OCI-LY7 (cell line): ENCODE results near the gene B4GALNT4. TPM values are rescaled to one million over a fixed set of nuclear protein-coding genes. Genes with fewer than 3 reads are reported as not detected.

Experiments
- BruUV-seq: library from RNA; stranded (reverse); fragments of 400-500 nt; replicated peaks from 2 replicates; lab custom pipeline; 2021; lab: Mats Ljungman, UMichigan
- CTCF ChIA-PET: fragments of 300-600 bp; sonication (Branson Sonifier 250); formaldehyde crosslinking; loops from one replicate; lab custom pipeline; 2022; ENCODE audit warnings: antibody characterized with exemption; ENCODE audit not compliant: unreplicated experiment; lab: Charles Lee
- POLR2A ChIA-PET: fragments of 300-600 bp; sonication (Branson Sonifier 250); formaldehyde crosslinking; loops from one replicate; lab custom pipeline; 2022; ENCODE audit warnings: antibody characterized with exemption; lab: Charles Lee
- DNase-seq: peaks from one replicate; pipeline ENCODE4 v3.0.0-alpha.2; 2015; ENCODE audit warnings: low spot score
- H2AFZ ChIP-seq: fragments of 200-600 bp; sonication (generic), shearing (Covaris generic); 2 replicates; pipeline ENCODE4 v1.6.1; 2014; ENCODE audit warnings: mild to moderate bottlenecking, antibody characterized with exemption, low read length, moderate library complexity
- H3K27ac ChIP-seq: fragments of 200-600 bp; sonication (generic); 2 replicates; pipeline ENCODE4 v1.5.1; 2014; ENCODE audit warnings: mixed run types, low read depth, mild to moderate bottlenecking, moderate library complexity, low read length, inconsistent platforms; ENCODE audit not compliant: poor library complexity, severe bottlenecking
- H3K36me3 ChIP-seq: fragments of 200-600 bp; sonication (generic); 2 replicates; pipeline ENCODE4 v1.6.1; 2014; ENCODE audit warnings: mild to moderate bottlenecking, antibody characterized with exemption, low read length, moderate library complexity, mixed read lengths; ENCODE audit not compliant: insufficient read depth
- H3K4me1 ChIP-seq: fragments of 200-600 bp; sonication (generic); 2 replicates; pipeline ENCODE4 v1.5.1; 2014; ENCODE audit warnings: mild to moderate bottlenecking, low read length; ENCODE audit not compliant: insufficient read depth, poor library complexity, severe bottlenecking
- H3K4me2 ChIP-seq: fragments of 200-600 bp; sonication (generic); 2 replicates; pipeline ENCODE4 v1.6.1; 2014; ENCODE audit warnings: mild to moderate bottlenecking, low read length
- H3K4me3 ChIP-seq: fragments of 200-600 bp; sonication (generic); 2 replicates; pipeline ENCODE4 v1.5.1; 2014; ENCODE audit warnings: mild to moderate bottlenecking, low read depth, low read length; ENCODE audit not compliant: poor library complexity, severe bottlenecking
- H3K79me2 ChIP-seq: fragments of 200-600 bp; sonication (generic); 2 replicates; pipeline ENCODE4 v1.6.1; 2016; ENCODE audit warnings: low read depth, mild to moderate bottlenecking, low read length, moderate library complexity, mixed read lengths; ENCODE audit not compliant: insufficient read depth
- H3K9me2 ChIP-seq: fragments of 200-600 bp; sonication (generic); 2 replicates; pipeline ENCODE4 v1.6.1; 2016; ENCODE audit warnings: mild to moderate bottlenecking, low read length, mixed read lengths; ENCODE audit not compliant: insufficient read depth
- H3K9me3 ChIP-seq: fragments of 200-600 bp; sonication (generic); 2 replicates; pipeline ENCODE4 v1.6.1; 2014; ENCODE audit warnings: mild to moderate bottlenecking, mixed run types, low read length, mixed read lengths
- H4K20me1 ChIP-seq: fragments of 200-600 bp; sonication (generic); 2 replicates; pipeline ENCODE4 v1.6.1; 2014; ENCODE audit warnings: mild to moderate bottlenecking, antibody characterized with exemption, low read length, moderate library complexity, mixed read lengths; ENCODE audit not compliant: insufficient read depth
- EZH2phosphoT487 ChIP-seq: fragments of 200-600 bp; sonication (generic); IDR thresholded peaks from 2 replicates; pipeline ENCODE4 v1.6.1; 2018; ENCODE audit warnings: low read depth, borderline replicate concordance, mild to moderate bottlenecking, mixed run types, antibody characterized with exemption, low read length, moderate library complexity, mixed read lengths
- intact Hi-C: fragments of 100-400 bp; cut with micrococcal nuclease; formaldehyde crosslinking; loops from one replicate; pipeline ENCODE4 v1.10.0; 2022; ENCODE audit not compliant: unreplicated experiment
- total RNA-seq, 2 experiments: library from RNA; depleted of rRNA in 1 of 2; stranded (reverse); fragments of >200 nt in 1 of 2; shearing (Covaris generic) in 1 of 2; gene quantifications; 2 replicates each; pipeline ENCODE4 v1.2.3, GENCODE V29; 2014 to 2022
- TF ChIP-seq, protein P1 (sequence below): fragments of 200-600 bp; sonication (generic); conservative IDR thresholded peaks from 2 replicates; pipeline ENCODE4 v1.5.1; 2014; ENCODE audit warnings: mild to moderate bottlenecking, antibody characterized with exemption, low read length, moderate library complexity, mixed read lengths

The B4GALNT4 gene
- total RNA-seq, 2 experiments from 2014 or later: not detected

DNA sequence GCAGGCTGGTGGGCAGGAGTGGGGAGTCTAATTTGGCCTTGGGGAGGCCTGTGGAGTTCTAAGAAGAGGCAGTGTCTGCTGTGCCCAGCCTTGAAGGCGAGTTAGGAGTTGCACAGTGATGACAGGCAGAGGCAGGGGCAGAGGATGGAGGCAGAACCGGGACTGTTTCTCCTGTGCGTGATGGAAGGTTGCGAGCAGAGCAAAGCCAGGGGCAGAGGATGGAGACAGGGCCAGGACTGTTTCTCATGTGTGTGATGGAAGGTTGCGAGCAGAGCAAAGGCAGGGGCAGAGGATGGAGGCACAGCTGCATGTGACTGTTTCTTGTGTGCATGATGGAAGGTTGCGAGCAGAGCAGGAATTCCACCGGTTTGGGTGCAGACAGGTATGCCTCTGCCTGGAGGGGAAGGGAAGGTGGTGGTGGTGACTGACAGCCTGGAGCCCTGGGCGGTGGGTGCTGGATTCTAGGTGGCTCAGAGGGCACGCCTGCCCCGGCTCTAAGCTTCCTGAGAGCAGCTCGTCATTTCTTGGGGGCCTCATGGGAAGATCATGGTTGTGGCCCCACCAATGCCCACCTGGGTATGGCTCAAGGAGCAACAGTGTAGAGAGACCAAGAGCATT, 8.7 kb downstream of the B4GALNT4 start:
- intact Hi-C loops: no loop called here
- Histone ChIP-seq H3K27ac (no peak overlapping the region), H4K20me1 (no peaks in the 10 kb centered on the region), H3K4me3 (no peak overlapping the region), H3K4me2 (no peak overlapping the region), H3K9me3 (no peaks in the 10 kb centered on the region), H3K9me2 (no peaks in the 10 kb centered on the region), H3K79me2 (no peaks in the 10 kb centered on the region), H3K36me3 (no peaks in the 10 kb centered on the region), H2AFZ (no peak overlapping the region), H3K4me1 (no peaks in the 10 kb centered on the region)
- no peak for DNase-seq
- CTCF ChIA-PET: no interaction called here
- no peak for TF ChIP-seq EZH2phosphoT487
- TF ChIP-seq, protein P1, sequence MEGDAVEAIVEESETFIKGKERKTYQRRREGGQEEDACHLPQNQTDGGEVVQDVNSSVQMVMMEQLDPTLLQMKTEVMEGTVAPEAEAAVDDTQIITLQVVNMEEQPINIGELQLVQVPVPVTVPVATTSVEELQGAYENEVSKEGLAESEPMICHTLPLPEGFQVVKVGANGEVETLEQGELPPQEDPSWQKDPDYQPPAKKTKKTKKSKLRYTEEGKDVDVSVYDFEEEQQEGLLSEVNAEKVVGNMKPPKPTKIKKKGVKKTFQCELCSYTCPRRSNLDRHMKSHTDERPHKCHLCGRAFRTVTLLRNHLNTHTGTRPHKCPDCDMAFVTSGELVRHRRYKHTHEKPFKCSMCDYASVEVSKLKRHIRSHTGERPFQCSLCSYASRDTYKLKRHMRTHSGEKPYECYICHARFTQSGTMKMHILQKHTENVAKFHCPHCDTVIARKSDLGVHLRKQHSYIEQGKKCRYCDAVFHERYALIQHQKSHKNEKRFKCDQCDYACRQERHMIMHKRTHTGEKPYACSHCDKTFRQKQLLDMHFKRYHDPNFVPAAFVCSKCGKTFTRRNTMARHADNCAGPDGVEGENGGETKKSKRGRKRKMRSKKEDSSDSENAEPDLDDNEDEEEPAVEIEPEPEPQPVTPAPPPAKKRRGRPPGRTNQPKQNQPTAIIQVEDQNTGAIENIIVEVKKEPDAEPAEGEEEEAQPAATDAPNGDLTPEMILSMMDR: no peak
- no TSS peak for BruUV-seq
- POLR2A ChIA-PET: no interaction called here

DNA sequence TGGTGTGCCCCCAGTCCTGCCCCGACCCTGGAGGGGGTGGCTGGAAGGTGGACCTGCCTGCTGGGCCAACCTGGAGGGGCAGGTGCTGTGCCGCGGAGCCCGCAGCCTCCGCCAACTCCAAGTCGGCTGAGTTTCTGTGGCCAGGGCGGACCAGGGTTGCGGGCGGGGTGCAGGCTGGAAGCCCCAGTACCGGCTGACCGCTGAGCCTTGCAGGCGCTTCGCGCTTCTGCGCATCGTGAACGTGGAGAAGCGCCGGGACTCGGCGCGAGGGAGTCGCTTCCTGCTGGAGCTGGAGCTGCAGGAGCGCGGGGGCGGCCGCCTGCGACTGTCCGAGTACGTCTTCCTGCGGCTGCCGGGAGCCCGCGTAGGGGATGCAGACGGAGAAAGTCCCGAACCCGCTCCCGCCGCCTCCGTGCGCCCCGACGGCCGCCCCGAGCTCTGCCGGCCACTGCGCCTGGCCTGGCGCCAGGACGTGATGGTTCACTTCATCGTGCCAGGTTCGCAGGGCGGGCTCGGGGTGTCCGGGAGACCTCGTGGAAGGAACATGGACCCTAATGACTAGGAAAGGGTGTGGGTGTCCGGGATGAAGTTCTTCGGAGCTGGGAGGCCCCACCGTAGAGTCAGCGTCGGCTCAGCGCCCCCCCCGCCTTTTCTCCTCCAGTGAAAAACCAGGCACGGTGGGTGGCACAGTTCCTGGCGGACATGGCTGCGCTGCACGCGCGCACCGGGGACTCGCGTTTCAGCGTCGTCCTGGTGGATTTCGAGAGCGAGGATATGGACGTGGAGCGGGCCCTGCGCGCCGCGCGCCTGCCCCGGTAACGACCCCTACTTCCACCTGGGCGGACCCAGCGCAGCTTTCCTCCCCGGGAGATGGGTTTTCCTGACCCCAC, 10.2 kb downstream of the B4GALNT4 start:
- Histone ChIP-seq H2AFZ (no peak overlapping the region), H3K27ac (no peak overlapping the region), H3K4me2 (no peak overlapping the region), H3K9me3 (no peaks in the 10 kb centered on the region), H3K9me2 (no peaks in the 10 kb centered on the region), H3K4me3 (no peak overlapping the region), H3K36me3 (no peaks in the 10 kb centered on the region), H3K4me1 (no peaks in the 10 kb centered on the region), H4K20me1 (no peaks in the 10 kb centered on the region), H3K79me2 (no peaks in the 10 kb centered on the region)
- CTCF ChIA-PET: no interaction called here
- TF ChIP-seq EZH2phosphoT487: no peak
- TF ChIP-seq, protein P1: no peak
- POLR2A ChIA-PET: no interaction called here
- DNase-seq: no peak
- BruUV-seq: no TSS peak
- intact Hi-C loops: no loop called here

DNA sequence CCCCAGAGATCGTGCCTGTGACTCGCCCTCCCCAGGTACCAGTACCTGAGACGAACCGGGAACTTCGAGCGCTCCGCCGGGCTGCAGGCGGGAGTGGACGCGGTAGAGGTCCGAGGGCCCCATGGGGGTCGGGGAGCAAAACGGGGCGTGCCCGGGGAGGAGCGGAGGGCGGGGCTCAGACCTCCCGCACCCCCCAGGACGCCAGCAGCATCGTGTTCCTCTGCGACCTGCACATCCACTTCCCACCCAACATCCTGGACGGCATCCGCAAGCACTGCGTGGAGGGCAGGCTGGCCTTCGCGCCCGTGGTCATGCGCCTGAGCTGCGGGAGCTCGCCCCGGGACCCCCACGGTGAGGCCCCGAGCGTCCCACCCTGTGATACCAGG, 10.8 kb downstream of the B4GALNT4 start:
- Histone ChIP-seq H3K36me3 (no peaks in the 10 kb centered on the region), H3K9me3 (no peaks in the 10 kb centered on the region), H4K20me1 (no peaks in the 10 kb centered on the region), H3K27ac (no peak overlapping the region), H3K79me2 (no peaks in the 10 kb centered on the region), H3K4me3 (no peak overlapping the region), H2AFZ (no peak overlapping the region), H3K9me2 (no peaks in the 10 kb centered on the region), H3K4me2 (no peak overlapping the region), H3K4me1 (no peaks in the 10 kb centered on the region)
- CTCF ChIA-PET: no interaction called here
- POLR2A ChIA-PET: no interaction called here
- TF ChIP-seq, protein P1: no peak
- TF ChIP-seq EZH2phosphoT487: no peak
- no TSS peak for BruUV-seq
- intact Hi-C loops: no loop called here
- no peak for DNase-seq
